Colonic mucosa (tissue), 4 donors: ENCODE results near the gene ANXA1. TPM values are rescaled to one million over a fixed set of nuclear protein-coding genes. Genes with fewer than 3 reads are reported as not detected.

Experiments used
- DNase-seq: peaks from one replicate; pipeline ENCODE4 v3.0.0-alpha.2; 2020
- H3K27ac ChIP-seq: fragments of 200-600 bp; one replicate; pipeline ENCODE4 v1.8.0; 2021
- H3K27me3 ChIP-seq: fragments of 200-600 bp; one replicate; pipeline ENCODE4 v1.8.0; 2021
- H3K36me3 ChIP-seq: fragments of 200-600 bp; one replicate; pipeline ENCODE4 v1.8.0; 2021
- H3K4me1 ChIP-seq: fragments of 200-600 bp; one replicate; pipeline ENCODE4 v1.8.0; 2021; ENCODE audit warnings: mild to moderate bottlenecking
- H3K4me3 ChIP-seq: fragments of 200-600 bp; one replicate; pipeline ENCODE4 v1.8.0; 2021
- H3K9ac ChIP-seq, 2 donors: one replicate each; pipeline ENCODE4 v1.7.0; 2013; ENCODE audit warnings: control low read depth in 2 of 2, low read depth in 2 of 2, low read length in 2 of 2
- H3K9me3 ChIP-seq: fragments of 200-600 bp; one replicate; pipeline ENCODE4 v1.8.0; 2021
- CTCF ChIP-seq: fragments of 200-600 bp; IDR thresholded peaks from one replicate; pipeline ENCODE4 v1.8.0; 2022; ENCODE audit warnings: antibody characterized with exemption, mild to moderate bottlenecking
- intact Hi-C: fragments of 100-400 bp; cut with DNase I; formaldehyde crosslinking; loops from one replicate; pipeline ENCODE4 v1.14.1; 2022
- total RNA-seq, 2 donors: library from RNA; stranded (reverse); fragmentation: NEBNext Ultra II Directional in 1 of 2; extraction: Animal tissue kit (Norgen Biotek cat#: 25700) in 1 of 2; gene quantifications; one replicate each; pipeline ENCODE4 v1.2.1, GENCODE V29; 2021
- donor health status: healthy.
- donor health status: DM: no; HTN: no; CAD: no.
- donor health status: DM: no; HTN: no; CAD: no.

The ANXA1 gene
- total RNA-seq, 2 donors from 2014 or later, result 19.7 to 58.2 TPM

GRCh38 chr9:73133022-73133651, 18.5 kb upstream of the ANXA1 start:
- DNase-seq, result no peak
- Histone ChIP-seq H3K36me3 (no peaks in the 10 kb centered on the region), H3K4me1 (no peaks in the 10 kb centered on the region), H3K27ac (peak overlapping the region; percentile 67), H3K9ac (no peak overlapping the region), H3K27me3 (no peaks in the 10 kb centered on the region), H3K4me3 (no peak overlapping the region), H3K9me3 (no peaks in the 10 kb centered on the region)
- intact Hi-C loops, result no loop called here
- no peak for TF ChIP-seq CTCF

- TF ChIP-seq CTCF, result no peak
- Histone ChIP-seq H3K9me3 (no peaks in the 10 kb centered on the region), H3K27ac (no peak overlapping the region), H3K27me3 (no peaks in the 10 kb centered on the region), H3K4me1 (no peaks in the 10 kb centered on the region), H3K4me3 (no peak overlapping the region), H3K36me3 (no peaks in the 10 kb centered on the region), H3K9ac (no peak overlapping the region)
- intact Hi-C loops, result no loop called here
- DNase-seq, result no peak
Observed at GRCh38 chr9:73133921-73134407, 17.7 kb upstream of the ANXA1 start.

GRCh38 chr9:73135394-73135793, 16.3 kb upstream of the ANXA1 start:
- Histone ChIP-seq H3K27ac (no peak overlapping the region), H3K36me3 (no peaks in the 10 kb centered on the region), H3K27me3 (no peaks in the 10 kb centered on the region), H3K4me3 (no peak overlapping the region), H3K4me1 (no peaks in the 10 kb centered on the region), H3K9ac (no peak overlapping the region), H3K9me3 (no peaks in the 10 kb centered on the region)
- TF ChIP-seq CTCF, result no peak
- intact Hi-C loops, result no loop called here
- DNase-seq, result no peak

GRCh38 chr9:73137286-73137899, 14.3 kb upstream of the ANXA1 start:
- H3K4me3 ChIP-seq, result no peak overlapping the region
- no peaks in the 10 kb centered on the region for H3K27me3 ChIP-seq
- intact Hi-C loops, result no loop called here

GRCh38 chr9:73137914-73138313, 13.8 kb upstream of the ANXA1 start:
- Histone ChIP-seq H3K36me3 (no peaks in the 10 kb centered on the region), H3K27me3 (no peaks in the 10 kb centered on the region), H3K4me3 (no peak overlapping the region), H3K9me3 (no peaks in the 10 kb centered on the region), H3K4me1 (no peaks in the 10 kb centered on the region), H3K9ac (no peak overlapping the region), H3K27ac (no peak overlapping the region)
- DNase-seq, result no peak
- TF ChIP-seq CTCF, result no peak
- intact Hi-C loops, result no loop called here

More at GRCh38 chr9:73137286-73137899, 14.3 kb upstream of the ANXA1 start:
- DNase-seq, result no peak
- Histone ChIP-seq H3K9me3 (no peaks in the 10 kb centered on the region), H3K36me3 (no peaks in the 10 kb centered on the region), H3K27ac (no peak overlapping the region), H3K9ac (no peak overlapping the region), H3K4me1 (no peaks in the 10 kb centered on the region)
- TF ChIP-seq CTCF, result no peak
